ENCODE measurements around the gene SH3RF3. TPM values are rescaled to one million over a fixed set of nuclear protein-coding genes. Genes with fewer than 3 reads are reported as not detected.

The SH3RF3 gene
- total RNA-seq, 1 experiment from 2014 or later: 0.32 TPM

GRCh38 chr2:109185338-109185737 lies 56.3 kb downstream of the SH3RF3 start:
- in situ Hi-C loops (cut with HindIII; ENCODE audit: low pct_unique_long_range_greater_than_20kb, low sequenced_read_pairs): no loop called here
- no peak for DNase-seq (ENCODE audit: low read depth, low spot score)

- no peak for DNase-seq (ENCODE audit: low read depth, low spot score)
- in situ Hi-C loops (cut with HindIII; ENCODE audit: low pct_unique_long_range_greater_than_20kb, low sequenced_read_pairs): no loop called here
These were observed 57.0 kb downstream of the SH3RF3 start for GRCh38 chr2:109185821-109186570.

GRCh38 chr2:109186656-109187250 lies 57.7 kb downstream of the SH3RF3 start:
- DNase-seq (ENCODE audit: low read depth, low spot score): no peak
- in situ Hi-C loops (cut with HindIII; ENCODE audit: low pct_unique_long_range_greater_than_20kb, low sequenced_read_pairs): no loop called here

GRCh38 chr2:109187711-109188495 lies 58.9 kb downstream of the SH3RF3 start:
- in situ Hi-C loops (cut with HindIII; ENCODE audit: low pct_unique_long_range_greater_than_20kb, low sequenced_read_pairs): no loop called here
- no peak for DNase-seq (ENCODE audit: low read depth, low spot score)

GRCh38 chr2:109188496-109188890 lies 59.5 kb downstream of the SH3RF3 start:
- DNase-seq (ENCODE audit: low read depth, low spot score): no peak
- in situ Hi-C loops (cut with HindIII; ENCODE audit: low pct_unique_long_range_greater_than_20kb, low sequenced_read_pairs): no loop called here

GRCh38 chr2:109188898-109189297 lies 59.9 kb downstream of the SH3RF3 start:
- in situ Hi-C loops (cut with HindIII; ENCODE audit: low pct_unique_long_range_greater_than_20kb, low sequenced_read_pairs): no loop called here
- DNase-seq (ENCODE audit: low read depth, low spot score): no peak

GRCh38 chr2:109189751-109190150 lies 60.7 kb downstream of the SH3RF3 start:
- no peak for DNase-seq (ENCODE audit: low read depth, low spot score)
- in situ Hi-C loops (cut with HindIII; ENCODE audit: low pct_unique_long_range_greater_than_20kb, low sequenced_read_pairs): no loop called here

- in situ Hi-C loops (cut with HindIII; ENCODE audit: low pct_unique_long_range_greater_than_20kb, low sequenced_read_pairs): no loop called here
- DNase-seq (ENCODE audit: low read depth, low spot score): no peak
These were observed 65.0 kb downstream of the SH3RF3 start for GRCh38 chr2:109193807-109194619.

GRCh38 chr2:109194620-109194937 lies 65.6 kb downstream of the SH3RF3 start:
- in situ Hi-C loops (cut with HindIII; ENCODE audit: low pct_unique_long_range_greater_than_20kb, low sequenced_read_pairs): no loop called here

GRCh38 chr2:109195193-109196045 lies 66.4 kb downstream of the SH3RF3 start:
- DNase-seq (ENCODE audit: low read depth, low spot score): no peak
- in situ Hi-C loops (cut with HindIII; ENCODE audit: low pct_unique_long_range_greater_than_20kb, low sequenced_read_pairs): no loop called here

More at GRCh38 chr2:109194620-109194937, 65.6 kb downstream of the SH3RF3 start:
- DNase-seq (ENCODE audit: low read depth, low spot score): no peak

GRCh38 chr2:109196081-109196875 lies 67.3 kb downstream of the SH3RF3 start:
- in situ Hi-C loops (cut with HindIII; ENCODE audit: low pct_unique_long_range_greater_than_20kb, low sequenced_read_pairs): no loop called here
- no peak for DNase-seq (ENCODE audit: low read depth, low spot score)

- DNase-seq (ENCODE audit: low read depth, low spot score): no peak
- in situ Hi-C loops (cut with HindIII; ENCODE audit: low pct_unique_long_range_greater_than_20kb, low sequenced_read_pairs): no loop called here
These were observed 68.8 kb downstream of the SH3RF3 start for GRCh38 chr2:109197491-109198418.

GRCh38 chr2:109199790-109200189 lies 70.8 kb downstream of the SH3RF3 start:
- DNase-seq (ENCODE audit: low read depth, low spot score): no peak
- in situ Hi-C loops (cut with HindIII; ENCODE audit: low pct_unique_long_range_greater_than_20kb, low sequenced_read_pairs): no loop called here

GRCh38 chr2:109200616-109201464 lies 71.8 kb downstream of the SH3RF3 start:
- in situ Hi-C loops (cut with HindIII; ENCODE audit: low pct_unique_long_range_greater_than_20kb, low sequenced_read_pairs): no loop called here
- no peak for DNase-seq (ENCODE audit: low read depth, low spot score)

Measured in SK-MEL-5 (cell line).